ENCODE results near the gene GDE1. TPM values are rescaled to one million over a fixed set of nuclear protein-coding genes. Genes with fewer than 3 reads are reported as not detected.

GDE1 gene
- total RNA-seq, 1 donor from 2014 or later: 48.9 TPM

DNA sequence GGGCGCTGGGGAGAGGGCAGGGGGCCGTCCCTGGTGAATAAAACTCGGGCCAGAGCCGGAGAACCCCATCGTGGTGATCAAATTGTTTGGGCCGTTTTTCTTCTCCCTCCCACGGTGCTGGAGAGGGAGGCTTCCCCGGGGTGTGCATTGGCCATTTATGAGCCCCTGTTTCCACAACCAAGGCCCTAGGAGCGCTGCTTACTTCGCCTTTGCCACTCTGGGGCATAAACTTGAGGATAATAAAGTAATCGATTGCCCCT lies 2.4 kb upstream of the GDE1 start:
- DNase-seq (ENCODE audit: extremely low read depth, low read depth, low spot score): no peak

DNA sequence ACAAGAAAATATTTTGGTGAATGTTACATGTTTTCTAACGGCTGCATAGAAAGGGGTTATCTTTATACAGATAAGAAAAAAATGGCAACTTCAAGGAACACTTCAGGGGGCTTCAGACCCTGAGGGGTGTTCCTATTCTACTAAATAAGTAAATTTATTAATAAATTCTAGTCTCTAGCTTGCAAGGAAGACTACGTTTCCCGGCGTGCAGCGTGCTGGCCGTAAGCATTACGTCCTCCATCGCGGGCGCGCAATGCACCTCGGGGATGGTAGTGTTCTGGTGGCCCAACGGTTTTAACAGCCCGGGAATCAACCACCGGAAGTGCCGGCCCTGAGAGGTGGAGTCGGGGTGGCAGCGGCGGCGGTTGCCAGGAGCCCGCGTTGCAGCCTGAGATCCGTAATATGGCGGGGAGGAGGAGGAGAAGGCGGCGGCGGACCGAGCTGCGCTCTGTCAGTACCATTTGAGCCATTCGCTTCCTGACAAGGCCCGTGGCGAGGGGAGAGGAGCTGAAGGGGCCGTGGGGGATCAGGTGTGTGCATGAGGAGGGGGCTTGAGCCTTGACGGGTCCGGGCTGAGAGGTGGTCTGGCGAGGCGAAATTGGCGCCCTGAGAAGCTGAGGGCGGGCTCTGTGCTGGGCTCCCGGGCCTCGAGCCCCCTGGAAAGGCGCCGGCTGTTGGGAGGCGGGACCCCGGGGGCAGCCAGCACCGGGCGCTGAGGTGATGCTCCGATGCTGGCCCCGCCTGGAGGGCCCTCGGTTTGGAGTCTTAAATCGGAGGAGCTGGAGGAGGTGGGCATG lies 1.9 kb upstream of the GDE1 start, which contains the start of gene CCP110:
Gene CCP110 (plus strand): TSS at position 384 of the 797 bp plus-strand sequence. CDS start 3,940 bp downstream, outside the sequence.
- DNase-seq (ENCODE audit: extremely low read depth, low read depth, low spot score): peak; percentile 58

DNA sequence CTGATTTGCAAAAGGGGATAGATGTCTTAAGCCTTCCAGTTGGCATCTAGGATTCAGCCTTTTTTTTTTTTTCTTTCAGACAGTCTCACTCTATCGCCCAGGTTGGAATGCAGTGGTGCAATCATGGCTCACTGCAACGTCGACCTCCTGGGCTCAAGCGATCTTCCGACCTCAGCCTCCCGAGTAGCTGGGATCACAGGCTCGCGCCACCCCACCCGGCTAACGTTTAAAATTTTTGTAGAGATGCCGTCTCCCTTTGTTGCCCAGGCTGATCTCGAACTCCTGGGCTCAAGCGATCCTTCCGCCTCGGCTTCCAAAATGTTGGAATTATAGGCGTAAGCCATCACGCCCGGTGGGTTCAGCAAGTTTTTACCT lies 1.3 kb upstream of the GDE1 start:
- no peak for DNase-seq (ENCODE audit: extremely low read depth, low read depth, low spot score)

DNA sequence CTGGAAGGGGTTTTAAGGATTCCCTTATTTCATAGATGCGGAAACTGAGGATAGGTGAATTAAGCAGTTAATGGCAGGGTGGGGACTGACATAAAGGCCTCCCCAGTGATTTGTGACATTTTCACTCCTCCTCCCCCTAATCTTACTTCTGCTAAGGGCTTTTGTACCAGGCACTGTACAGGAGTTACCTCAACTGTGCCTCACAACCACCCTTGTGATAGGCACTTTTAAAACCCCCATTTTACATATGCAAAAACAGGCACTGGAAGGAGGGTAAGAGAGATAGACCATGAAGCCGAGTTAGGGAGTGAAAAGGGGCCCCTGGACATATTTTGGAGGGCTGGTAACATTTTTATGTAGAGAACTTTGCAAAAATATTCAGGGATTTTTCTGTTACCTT lies 862 bp upstream of the GDE1 start:
- no peak for DNase-seq (ENCODE audit: extremely low read depth, low read depth, low spot score)

DNA sequence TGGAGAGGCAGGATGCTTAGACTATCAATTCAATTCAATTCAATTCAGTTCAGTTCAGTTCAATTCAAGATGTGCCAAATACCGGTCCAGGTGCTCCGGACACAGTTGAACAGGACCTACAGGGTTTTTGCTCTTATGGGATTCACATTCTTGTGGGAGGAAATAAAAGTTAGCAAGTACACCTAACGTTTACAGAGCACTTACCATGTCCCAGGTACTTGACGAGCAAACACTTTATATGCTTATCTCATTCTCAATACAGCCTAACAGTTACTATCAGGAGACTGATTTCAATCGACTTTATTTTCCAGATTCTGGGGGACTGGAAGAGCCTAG lies 467 bp upstream of the GDE1 start:
- no peak for DNase-seq (ENCODE audit: extremely low read depth, low read depth, low spot score)

DNA sequence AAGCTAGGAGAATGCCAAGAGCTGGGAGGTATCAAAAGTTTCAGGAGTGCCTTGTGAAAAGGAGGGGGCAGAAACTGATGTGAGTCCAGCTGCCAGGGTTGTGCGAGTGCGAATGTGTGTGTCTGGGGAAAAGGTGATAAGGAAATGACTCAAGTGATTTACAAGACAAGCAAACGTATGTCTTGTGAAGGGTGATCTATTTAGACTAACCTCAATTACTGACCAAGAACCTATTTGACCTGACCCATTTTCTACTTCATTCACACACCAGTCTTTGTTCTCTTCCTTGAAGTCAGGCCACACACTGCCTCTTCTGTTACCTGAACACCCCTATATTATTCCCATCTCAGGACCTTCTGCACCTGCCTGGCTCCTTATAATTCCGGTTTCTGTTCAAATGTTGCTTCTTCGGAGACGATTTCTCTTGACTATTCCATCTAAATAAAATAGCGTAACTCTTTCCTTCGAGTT lies 1.0 kb downstream of the GDE1 start:
- DNase-seq (ENCODE audit: extremely low read depth, low read depth, low spot score): no peak

DNA sequence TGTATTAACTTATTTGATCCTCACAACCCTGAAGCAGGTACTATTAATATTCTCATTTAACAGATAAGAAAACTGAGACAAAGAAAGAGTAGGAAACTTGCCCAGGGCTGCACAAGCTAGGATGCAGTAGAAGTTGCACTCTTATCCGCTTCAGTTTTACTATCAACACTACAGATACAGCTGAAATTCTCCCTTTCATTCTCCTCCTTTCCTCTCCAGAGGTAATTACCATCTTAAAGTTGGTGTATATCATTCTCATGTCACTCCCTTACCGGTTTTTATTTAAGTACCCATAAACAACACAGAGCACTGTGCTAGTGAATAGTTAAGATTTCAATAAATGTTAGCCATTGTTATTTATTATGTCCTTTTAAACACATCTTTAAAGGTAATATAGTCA lies 3.5 kb downstream of the GDE1 start:
- no peak for DNase-seq (ENCODE audit: extremely low read depth, low read depth, low spot score)

DNA sequence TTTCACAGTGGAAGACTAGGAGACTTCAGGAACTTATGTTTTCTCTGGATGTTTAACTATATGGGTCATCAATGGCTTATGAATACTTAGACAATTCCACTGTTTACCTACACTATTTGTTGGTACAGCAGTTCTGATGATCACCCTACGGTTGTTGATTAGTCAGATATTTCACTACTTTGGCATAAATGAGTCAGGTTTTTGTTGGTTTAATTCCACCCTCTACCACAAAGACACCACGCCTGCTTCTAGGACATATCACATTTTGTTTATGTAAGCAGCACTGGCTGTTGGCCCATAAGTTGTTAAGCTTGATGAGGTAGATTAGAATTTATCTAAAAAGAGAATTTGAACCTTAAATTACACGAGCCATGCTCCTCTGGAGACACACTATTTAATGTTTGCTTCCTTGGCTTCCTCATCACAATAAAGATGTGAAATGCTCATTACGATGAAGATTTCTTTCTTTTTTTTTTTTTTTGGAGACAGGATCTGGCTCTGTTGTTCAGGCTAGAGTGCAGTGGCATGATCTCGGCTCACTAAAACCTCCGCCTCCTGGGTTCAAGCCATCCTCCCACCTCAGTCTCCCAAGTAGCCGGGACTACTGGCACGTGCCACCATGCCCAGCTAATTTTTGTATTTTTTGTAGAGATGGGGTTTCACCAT lies 4.3 kb downstream of the GDE1 start:
- no peak for DNase-seq (ENCODE audit: extremely low read depth, low read depth, low spot score)

DNA sequence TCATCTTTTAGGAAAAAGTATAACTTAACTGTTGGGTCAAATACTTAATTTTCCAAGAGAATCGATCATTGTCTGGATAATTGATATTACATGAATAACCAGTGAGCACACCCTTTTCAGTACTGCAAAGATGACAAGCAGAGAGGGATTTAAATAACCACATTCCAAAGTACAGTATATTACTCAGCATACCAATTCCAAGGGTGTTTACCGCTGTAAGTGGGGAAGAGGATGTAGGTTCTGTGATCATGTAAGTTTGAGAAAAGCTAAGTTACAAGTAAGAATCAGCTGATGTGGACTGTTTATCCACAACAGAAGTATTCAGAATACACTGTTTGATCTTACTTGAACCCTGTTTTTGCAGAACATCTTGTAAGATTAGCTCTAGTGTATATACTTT lies 6.1 kb downstream of the GDE1 start:
- no peak for DNase-seq (ENCODE audit: extremely low read depth, low read depth, low spot score)

DNA sequence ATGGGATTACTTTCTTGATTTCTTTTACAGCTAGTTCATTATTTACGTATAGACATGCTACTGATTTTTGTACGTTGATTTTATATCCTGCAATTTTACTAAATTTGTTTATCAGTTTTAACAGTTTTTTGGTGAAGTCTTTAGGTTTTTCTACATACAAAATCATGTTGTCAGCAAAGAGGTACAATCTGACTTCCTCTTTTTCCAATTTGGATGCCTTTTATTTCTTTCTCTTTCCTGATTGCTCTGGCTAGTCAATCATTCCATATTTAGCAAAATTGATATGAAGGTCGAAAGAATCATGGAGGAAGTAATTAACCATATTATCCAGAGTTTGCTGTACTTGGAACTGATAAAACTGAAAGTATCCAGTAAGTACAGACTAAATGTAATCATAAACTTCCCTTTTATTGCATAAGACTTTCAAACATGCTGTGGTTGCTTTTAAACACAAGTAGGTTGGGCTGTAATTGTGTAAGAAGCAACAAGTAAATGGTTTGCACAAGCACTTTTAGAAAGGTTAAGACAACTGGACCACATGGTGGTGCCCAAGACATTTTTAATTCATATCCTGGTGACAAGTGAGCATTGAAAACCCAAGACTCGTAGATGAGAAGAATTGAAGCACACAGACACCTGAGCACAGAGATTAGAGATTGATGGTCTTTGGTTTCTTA lies 8.4 kb downstream of the GDE1 start:
- no peak for DNase-seq (ENCODE audit: extremely low read depth, low read depth, low spot score)

DNA sequence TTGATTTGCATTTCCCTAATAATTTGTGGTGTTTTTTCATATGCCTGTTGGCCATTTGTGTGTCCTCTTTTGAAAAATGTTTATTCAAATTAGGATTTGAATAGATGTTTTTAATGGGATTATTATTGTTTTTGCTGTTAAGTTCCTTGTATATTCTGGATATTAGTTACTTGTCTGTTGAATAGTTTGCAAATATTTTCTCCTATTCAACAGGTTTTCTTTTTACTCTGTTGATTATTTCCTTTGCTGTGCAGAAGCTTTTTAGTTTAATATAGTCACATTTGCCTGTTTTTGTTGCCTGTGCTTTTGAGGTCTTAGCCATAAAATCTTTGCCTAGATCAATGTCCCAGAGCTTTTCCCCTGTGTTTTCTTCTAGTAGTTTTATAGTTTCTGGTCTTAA lies 9.6 kb downstream of the GDE1 start:
- no peak for DNase-seq (ENCODE audit: extremely low read depth, low read depth, low spot score)

DNA sequence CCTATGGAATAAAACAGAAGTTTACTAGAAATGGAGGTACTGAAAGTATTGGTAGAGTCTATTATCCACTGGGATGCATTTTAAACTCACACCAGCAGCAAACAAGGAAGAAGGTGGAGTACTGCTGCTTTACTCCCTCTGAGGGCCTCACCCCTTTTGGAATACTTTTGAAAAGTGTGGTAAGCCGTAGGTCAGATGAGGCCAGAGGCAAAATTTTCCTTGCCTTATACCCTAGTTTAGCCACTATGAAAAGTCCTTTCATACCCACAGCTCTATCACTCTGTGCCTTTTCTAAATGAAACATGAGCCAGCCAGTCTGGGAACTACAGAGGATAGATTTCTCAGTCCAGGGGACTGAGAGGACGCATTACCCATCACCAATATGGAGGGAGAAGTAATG lies 14.0 kb downstream of the GDE1 start:
- DNase-seq (ENCODE audit: extremely low read depth, low read depth, low spot score): no peak

DNA sequence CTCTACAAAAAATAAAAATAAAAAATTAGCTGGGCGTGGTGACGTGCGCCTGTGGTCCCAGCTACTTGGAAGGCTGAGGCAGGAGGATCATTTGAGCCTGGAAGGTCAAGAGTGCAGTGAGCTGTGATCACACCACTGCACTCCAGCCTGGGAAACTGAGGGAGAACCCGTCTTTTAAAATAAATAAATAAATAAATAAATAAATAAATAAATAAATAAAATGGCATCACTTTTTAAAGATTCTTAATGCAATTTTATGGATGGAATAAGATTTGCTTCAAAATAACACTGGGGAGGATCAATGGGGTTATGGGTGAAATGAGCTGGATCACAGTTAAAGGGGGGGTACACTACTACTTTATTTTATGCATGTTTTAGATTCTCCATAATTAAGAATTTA lies 14.9 kb downstream of the GDE1 start:
- DNase-seq (ENCODE audit: extremely low read depth, low read depth, low spot score): no peak

DNA sequence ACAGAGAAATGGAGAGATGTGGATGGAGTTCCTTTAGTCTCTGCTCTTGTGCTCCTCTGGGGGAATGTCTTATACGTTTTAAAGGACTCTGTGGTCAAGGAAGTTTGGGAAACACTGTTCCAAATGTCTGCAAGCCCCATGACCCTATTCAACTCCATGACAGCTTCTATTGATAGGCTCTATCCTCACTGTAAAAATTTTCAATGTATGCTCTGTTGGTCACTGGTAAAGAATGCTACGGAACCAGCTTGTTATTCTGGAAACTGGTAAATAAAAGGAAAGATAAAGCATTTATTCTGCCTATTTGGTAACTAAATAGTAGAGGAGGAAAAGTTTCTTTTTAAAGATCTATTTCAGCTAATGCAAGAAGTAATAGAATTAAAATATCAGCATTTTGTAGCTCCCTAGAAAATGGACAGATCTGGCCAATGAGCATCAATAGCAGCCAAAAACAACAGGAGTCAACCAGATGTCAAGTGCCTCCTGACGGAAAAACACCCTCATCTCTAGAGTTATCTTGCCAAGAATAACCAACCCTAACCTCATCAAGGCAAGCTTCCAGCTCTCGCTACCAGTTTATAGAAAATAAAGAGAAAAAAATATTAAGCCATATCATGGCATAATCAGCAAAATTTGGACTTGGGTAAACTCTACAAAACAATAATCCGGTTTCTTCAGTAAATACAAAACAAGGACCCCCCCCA lies 16.1 kb downstream of the GDE1 start:
- DNase-seq (ENCODE audit: extremely low read depth, low read depth, low spot score): no peak

DNA sequence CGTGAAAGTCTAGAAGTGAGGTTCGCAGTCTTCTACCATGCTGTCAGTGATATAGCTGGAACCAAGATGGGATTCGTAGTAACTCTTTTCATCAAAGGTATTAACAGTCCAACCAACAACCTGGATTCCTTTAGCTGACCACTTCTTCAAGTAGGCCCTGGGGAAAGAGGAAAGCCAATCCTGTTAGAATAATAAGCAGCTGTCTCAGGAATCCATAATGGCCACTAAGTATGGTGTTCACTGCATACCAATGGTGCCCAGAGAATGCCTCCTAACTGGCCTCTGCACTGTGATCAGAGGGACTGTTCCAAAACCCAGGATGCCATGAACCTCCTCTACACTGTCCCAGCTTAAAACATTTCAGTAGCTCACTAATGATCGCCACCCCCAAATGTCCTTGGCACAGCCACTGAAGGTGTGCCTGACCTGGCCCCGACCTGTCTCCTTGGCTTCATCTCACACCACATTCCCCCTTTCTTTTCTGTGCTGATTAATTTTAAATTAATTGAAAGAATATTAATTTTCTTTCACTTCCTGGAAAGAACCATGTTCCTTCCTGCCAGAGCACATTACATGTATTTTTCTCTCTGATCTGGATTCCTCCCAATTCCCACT lies 18.3 kb downstream of the GDE1 start:
- DNase-seq (ENCODE audit: extremely low read depth, low read depth, low spot score): no peak

DNA sequence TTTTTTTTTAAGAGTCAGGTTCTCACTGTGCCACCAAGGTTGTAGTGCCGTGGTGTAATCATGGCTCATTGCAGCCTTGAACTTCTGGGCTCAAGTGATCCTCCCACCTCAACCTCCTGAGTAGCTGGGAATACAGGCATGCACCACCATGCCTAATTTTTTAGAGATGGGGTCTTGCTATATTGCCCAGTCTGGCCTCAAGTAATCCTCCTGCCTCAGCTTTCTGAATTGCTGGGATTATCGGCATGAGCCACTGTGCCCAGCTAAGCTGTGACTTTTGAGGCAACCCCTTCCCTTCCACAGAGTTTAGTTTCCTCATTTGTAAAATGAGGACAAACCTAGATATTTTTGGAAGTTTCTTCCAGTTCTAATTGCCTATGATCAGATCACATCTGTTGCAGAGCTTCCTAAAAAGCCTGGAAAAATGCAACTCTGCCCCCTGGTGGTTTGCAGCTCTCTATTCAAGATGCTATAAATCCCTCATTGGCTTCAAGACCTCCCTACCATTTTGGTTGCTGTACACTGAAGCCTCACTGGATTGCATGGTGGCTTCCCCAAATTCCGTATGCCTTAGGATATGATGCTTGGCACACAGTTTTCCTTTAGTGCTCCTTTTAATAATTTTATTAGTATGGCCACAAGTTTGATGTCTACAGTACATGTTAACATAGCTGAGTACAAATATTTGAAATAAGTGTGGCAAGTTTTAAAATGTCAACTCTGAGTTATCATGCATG lies 19.3 kb downstream of the GDE1 start:
- no peak for DNase-seq (ENCODE audit: extremely low read depth, low read depth, low spot score)

DNA sequence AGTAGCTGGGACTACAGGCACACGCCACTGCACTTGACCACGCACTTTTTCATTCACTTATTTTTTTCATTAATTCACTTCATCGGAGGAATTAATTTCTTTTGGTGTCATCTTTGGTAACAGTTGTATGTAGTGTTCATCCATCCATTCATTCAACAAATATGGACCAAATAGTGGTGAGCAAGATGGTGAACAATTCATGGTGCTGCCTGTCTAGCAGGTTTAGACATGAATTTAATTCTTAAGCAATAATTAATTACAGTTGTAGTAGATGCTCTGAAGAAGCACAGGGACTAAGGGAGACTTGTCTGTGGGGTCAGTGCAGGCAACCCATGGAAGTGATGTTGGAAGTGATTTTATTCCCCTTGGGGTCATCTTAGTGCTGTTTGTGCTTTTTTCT lies 22.4 kb downstream of the GDE1 start:
- DNase-seq (ENCODE audit: extremely low read depth, low read depth, low spot score): no peak

DNA sequence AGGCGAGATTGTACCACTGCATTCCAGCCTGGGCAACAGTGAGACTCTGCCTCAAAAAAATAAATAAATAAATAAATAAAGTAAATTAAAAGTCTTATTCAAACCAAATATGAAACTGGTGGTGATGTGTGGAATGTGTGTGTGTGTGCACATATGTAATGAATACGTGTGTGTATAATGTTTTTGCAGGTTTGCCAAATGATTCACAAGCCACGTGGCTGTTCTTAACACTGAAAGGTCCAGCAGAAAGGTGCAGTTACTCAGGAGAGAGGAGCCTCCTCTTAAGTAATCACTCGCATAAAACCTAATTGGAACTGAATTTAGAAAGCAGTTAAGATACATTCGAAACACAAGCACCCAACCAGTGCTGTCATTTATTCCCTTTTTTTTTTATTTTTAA lies 22.9 kb downstream of the GDE1 start:
- DNase-seq (ENCODE audit: extremely low read depth, low read depth, low spot score): no peak

DNA sequence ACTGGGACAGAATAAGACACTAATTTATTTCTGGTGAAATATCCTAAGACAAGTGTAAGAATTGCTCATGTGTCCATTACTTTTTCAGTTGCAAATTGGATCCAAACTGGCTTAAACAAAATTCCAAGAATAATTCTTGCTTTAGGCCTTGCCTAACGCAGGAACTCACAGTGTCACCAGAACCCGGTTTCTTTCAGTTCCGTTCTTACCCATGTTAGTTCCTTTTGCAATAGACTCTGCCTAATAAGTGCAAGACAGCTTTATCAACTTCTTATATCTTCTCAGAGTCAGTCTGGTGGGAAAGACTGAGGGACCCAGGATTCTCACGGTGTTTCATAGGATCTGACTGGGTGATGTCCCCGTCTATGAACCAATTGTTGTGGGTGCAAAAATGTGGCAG lies 24.7 kb downstream of the GDE1 start:
- DNase-seq (ENCODE audit: extremely low read depth, low read depth, low spot score): no peak

DNA sequence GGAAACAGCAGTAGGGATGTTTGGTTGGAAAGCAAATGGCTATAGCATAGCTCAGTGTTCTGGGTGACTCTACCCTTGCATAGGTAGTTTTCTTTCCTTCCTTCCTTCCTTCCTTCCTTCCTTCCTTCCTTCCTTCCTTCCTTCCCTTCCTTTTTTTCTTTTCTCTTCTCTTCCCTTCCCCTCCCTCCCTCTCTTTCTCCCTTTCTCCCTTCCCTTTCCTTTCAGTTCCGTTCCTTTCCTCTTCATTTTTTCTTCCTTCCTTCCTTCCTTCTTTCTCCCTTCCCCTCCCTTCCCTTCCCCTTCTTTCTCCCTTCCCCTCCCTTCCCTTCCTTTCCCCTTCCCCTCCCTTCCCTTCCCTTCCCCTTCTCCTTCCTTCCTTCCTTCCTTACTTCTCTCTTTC lies 31.3 kb downstream of the GDE1 start:
- DNase-seq (ENCODE audit: extremely low read depth, low read depth, low spot score): no peak
